AG20443 (cell line): ENCODE results near the gene RDH5.

Experiments
- DNase-seq: peaks from one replicate; pipeline ENCODE4 v3.0.0; 2012; ENCODE audit warnings: low spot score, mixed read lengths

The RDH5 gene

DNA sequence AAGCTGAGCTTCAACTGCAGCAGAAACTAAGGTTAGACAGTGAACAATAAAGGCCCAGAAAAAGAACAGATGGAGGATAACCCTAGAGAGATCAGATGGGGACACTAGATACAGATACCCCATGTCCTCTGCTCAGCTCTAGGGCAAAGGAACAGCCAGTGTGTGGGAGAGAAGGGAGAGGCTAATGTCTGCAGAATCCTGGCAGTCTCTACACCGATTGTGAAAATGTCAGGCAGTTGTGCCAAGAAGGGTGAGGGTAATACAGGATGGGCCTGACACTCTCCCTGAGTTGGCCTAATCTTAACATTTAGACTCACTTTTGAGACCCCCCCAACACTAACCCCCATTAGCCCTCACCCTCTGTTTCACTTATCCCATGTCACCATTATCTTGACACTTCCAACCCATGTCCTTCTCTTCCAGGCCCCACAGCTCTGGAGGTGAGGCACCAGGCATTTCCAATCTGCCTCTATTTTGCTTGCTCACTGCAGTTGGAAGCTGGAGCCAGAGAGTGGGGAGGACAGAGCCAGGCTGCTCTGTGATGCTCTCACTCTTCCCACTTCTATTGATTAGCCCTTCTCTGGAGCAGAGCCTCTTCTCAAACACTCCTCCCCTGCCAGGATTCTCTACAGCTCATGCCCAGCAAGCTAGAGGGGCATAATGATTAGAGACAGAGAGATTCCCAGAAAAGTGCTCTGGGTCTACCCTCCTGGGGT, 7.3 kb upstream of the RDH5 start:
- DNase-seq = no peak

DNA sequence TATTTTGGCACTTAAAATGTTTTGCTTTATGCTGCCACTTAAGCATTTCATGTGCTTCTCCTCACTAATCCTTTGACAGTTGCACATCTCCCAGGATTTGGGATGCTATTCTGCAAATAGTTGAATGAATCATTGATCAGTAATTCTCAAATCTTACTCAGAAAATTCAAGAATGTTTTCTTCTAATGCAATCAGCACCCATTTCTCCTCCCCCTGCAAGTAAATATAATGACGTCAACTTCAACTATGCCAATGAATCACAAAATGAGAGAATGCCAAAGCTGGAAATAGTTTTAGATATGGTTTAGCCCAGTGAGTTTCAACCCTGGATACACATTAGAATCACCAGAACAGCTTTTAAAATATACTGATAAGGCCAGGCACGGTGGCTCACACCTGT, 6.5 kb upstream of the RDH5 start:
- peak; percentile 81 for DNase-seq

DNA sequence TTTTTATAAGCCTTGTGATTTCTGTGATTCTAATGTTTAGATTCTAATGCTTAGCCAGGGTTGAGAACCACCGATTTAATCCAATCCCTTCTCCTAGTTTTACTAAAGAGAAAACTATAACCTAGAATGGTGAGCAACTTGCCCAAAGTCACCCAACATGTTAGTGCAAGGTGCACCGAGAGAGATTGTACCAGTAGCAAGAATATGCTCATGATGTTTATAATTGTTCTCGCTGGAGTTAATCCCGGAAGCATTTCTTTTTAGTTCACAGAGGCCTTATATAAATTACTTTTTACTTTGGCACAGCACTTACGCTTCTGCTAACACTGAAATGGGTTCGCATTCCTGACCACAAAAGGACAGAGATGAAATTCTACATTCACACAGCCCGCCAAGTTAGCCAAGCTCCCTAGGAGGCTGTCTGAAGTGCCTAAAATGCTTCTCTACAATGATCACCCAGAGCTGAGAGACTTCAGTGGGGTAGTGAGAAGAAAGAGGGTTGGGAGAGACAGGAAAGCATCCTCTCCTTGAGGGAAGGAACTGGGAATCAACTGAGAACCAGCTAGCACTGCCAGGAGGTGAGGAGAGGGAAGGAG, 4.9 kb upstream of the RDH5 start:
- no peak for DNase-seq

DNA sequence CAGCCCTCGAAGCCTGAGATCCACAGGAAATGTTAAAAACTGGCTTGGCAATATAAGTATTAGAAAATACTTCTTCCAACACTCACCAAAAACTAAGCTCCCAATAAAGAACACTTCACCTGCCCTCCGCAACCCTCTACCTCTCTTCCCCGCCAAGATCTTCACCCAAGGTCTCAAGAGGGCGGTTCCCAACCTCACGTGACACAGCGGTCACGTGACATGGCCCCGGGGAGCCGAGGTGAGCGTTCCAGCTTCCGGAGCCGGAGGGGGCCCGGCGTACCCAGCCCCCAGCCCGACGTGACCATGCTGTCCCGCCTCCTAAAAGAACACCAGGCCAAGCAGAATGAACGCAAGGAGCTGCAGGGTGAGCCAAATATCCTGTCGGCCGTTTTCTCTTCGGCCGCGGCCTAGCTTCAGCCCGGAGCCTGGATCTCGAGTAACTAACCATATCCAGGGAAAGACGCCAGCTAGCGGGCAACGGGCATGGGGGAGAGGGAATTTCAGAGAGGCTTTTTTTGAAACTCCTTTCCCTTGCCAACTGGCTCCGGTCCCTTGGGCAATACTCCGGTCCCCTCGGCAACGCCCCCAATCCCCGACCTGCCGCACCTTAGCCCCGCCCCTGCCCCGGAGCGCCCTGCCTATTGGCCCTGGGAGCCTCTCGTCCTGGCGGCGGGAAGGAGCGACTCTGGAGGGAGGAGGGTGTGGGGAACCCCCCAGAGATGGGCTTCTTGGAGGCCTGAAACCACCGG, 4.2 kb upstream of the RDH5 start, which contains the start of gene BLOC1S1:
TSS of gene BLOC1S1 (plus strand) at position 214 of the 749 bp plus-strand sequence. CDS start at position 220, 6 bp downstream.
- peak; percentile 92 for DNase-seq

DNA sequence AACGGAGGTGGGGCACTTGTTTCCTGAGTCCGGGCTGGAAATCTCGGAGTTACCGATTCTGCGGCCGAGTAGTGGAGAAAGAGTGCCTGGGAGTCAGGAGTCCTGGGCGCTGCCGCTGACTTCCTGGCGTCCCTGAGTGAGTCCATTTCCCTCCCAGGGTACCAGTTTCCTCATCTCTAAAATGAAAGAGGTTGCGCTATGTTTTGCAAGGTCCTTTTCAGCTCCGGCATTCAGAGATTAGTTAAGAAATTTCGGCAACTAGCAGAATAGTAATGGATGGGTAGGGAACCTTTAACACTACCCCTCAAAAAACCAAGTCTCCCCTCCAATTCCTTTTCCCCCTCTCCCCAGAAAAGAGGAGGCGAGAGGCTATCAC, 3.6 kb upstream of the RDH5 start:
- no peak for DNase-seq

DNA sequence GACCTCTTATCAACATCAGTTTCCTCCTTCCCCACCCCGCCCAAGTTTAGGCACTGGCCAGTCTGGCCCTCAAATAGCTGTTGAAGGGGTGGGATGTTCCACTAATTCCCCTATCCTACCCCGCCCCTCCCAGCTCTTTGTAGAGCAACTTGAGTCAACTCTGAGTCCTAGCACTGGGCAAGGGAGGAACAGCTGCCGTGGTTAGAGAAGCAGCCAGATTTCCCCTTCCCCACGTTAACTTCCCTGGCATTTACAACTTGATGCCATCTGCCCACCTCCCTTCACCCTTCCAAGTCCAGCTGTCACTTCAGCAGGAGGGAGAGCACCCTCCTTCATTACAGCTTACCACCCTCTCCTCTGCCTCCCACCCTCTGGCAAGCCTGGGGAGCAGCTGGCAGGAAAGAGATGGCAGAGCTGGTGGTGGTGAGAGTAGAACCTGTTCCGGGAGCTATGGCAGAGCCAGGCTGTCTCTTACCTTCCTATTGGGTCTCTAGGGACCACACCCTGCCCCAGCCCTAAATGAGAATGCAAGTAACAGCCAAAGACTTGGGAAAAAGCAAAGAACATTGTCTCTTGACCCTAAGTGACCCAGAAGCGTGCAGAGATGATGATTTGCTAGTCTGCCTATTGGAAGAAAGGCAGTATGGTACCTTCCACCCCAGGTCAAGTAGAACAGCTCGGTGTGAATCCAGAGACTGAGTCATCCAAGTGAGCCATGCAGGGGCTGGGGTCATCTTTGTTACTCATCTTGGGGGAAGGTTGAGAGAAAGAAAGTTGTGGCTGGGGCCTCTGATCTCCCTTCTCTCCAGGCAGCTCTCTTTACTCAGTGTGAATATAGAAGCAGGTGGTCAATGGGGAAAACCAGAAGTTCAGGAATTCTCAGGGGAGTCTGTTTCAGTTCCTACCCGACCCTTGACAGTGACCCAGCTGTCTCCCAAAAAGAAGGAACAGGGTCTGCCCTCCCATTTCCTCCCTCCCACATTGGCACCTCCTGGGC, 2.9 kb upstream of the RDH5 start:
- no peak for DNase-seq

DNA sequence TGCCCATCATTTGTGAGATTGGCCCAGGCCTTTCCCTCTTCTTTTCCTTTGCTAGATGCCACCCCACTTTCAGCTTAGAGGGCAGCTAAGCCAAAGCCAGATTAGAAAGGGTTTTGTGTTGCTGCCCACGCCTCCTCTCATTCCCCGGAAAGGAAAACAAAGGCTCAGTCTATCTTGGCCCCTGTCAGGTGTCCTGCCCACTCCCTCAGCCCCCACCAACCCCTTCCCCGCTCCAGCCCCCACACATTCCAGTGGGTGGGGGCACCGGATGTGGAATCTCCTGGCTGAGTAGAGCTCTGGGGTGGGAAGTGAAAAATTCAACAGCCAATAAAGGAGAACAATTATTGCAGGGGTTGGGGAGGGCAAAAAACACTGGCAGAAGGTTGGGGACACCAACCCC, 2.2 kb upstream of the RDH5 start:
- DNase-seq = no peak

DNA sequence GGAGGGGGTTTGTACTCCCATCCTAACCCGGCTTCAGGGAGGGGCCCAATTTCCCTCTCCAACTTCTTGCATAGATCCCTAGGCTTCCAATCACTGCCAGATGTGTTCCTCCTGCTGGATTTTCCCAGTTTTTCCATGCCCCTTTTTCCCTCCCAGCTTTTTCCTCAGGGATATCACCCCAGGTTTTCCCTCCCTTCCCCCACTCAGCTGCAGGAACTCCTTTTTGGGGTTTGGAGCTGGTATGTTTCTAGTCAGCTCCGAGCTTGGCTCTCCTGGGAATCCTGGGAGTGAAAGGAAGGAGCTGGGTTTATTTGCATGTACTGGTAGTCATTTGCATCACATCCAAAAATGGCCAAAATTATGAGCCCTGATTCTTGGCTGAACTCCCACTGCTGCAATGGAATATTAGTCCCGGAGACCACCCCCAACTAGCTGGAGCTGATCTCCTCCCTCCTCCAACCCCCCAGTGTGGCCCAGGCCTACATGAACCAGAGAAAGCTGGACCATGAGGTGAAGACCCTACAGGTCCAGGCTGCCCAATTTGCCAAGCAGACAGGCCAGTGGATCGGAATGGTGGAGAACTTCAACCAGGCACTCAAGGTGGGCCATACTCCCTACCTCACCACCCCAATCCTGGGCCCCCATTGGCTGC, 1.4 kb upstream of the RDH5 start:
- DNase-seq = no peak

DNA sequence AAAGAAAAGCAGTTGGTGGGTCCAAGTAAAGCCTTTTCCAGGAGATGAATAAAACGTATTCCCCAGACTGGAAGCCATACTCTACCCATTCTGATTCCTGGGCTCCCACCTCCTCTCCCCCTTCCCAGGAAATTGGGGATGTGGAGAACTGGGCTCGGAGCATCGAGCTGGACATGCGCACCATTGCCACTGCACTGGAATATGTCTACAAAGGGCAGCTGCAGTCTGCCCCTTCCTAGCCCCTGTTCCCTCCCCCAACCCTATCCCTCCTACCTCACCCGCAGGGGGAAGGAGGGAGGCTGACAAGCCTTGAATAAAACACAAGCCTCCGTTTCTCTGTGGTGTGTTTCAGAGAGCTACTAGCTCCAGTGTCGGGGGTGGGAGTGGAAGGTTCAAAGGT, 822 bp upstream of the RDH5 start:
- no peak for DNase-seq

DNA sequence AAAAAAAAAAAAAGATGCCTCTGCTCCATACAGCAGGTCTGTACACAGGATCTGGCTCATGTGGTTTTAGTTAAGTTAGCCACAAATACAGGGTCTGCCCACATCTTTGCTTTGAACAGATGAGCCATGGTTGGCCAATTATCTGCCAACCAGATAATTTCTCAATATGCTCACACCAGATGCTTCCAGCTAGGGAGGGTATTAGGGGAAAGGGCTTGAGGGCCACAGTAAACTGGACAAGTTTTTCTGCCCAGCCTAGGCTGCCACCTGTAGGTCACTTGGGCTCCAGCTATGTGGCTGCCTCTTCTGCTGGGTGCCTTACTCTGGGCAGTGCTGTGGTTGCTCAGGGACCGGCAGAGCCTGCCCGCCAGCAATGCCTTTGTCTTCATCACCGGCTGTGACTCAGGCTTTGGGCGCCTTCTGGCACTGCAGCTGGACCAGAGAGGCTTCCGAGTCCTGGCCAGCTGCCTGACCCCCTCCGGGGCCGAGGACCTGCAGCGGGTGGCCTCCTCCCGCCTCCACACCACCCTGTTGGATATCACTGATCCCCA, 776 bp downstream of the RDH5 start:
- DNase-seq = peak; percentile 84

DNA sequence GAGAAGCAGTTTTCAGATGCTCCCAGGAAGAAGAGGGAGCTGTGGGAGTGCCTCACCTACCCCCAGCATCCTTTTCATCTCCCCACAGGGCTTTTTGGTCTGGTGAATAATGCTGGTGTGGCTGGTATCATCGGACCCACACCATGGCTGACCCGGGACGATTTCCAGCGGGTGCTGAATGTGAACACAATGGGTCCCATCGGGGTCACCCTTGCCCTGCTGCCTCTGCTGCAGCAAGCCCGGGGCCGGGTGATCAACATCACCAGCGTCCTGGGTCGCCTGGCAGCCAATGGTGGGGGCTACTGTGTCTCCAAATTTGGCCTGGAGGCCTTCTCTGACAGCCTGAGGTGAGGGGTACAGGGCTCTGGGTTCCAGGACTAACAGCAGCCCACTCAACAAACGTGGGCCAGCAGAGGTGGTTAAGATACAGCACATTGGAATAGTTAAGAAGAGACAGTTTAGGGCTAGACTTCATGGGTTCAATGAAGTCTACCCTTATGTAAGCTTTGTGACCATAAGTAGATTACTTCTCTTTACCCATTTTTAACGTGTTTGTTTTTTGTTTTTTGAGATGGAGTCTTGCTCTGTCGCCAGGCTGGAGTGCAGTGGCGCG, 1.5 kb downstream of the RDH5 start:
- no peak for DNase-seq

DNA sequence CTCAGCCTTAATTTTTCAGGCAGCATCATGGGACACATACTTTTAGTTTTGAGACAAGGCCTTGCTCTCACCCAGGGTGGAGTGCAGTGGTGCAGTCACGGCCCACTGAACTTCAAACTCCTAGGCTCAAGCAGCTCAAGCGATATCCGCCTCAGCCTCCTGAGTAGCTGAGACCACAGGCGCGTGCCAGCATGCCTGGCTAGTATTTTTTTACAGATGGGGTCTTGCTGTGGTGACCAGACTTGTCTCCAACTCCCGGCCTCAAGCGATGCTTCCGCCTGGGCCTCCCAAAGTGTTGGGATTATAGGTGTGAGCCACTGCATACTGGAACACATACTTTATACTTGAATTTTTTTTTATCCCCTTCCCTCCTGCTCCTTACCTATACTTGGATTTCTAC, 2.8 kb downstream of the RDH5 start:
- no peak for DNase-seq

DNA sequence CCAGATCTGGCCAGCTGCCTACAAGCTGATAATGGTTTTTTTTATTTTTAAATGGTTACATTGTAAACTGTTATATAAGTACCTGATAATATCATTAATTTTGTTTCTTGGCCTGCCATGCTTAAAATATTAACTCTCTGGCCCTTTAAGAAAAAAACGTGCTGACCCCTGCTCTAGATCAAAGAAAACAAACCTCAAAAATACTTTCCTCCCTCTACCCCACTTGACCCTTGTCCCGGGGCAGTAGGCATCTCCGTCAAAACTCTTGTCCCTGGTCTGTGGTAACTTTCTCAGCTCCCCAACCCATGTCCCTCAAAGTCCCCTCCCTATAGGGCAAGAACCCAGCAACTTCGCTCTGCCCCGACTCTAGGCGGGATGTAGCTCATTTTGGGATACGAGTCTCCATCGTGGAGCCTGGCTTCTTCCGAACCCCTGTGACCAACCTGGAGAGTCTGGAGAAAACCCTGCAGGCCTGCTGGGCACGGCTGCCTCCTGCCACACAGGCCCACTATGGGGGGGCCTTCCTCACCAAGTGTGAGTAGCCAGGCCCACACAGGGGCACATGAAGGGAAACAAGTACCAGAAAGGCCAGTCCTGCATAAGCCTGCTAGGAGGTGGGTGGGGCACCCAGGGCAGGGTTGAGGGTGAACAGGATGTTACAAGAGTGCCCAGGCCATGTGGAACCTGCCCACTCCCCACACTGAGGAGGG, 3.5 kb downstream of the RDH5 start:
- no peak for DNase-seq

DNA sequence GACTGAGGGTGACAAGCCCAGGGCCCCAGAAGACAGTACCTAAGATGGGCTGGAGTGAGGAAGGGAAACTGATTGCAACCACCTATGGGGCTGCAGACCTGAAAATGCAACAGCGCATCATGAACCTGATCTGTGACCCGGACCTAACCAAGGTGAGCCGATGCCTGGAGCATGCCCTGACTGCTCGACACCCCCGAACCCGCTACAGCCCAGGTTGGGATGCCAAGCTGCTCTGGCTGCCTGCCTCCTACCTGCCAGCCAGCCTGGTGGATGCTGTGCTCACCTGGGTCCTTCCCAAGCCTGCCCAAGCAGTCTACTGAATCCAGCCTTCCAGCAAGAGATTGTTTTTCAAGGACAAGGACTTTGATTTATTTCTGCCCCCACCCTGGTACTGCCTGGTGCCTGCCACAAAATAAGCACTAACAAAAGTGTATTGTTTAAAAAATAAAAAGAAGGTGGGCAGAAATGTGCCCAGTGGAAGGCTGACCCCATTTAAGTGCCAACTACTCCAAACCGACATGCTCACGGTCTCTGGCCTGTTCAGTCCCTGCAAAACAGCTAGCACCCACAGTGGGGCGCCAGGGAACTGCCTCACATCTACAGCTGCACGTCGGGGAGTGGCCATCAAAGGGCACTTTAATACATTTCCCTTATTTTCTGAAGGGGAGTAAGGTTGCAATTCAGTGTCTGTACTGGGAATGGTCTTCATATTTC, 4.2 kb downstream of the RDH5 start:
- no peak for DNase-seq

DNA sequence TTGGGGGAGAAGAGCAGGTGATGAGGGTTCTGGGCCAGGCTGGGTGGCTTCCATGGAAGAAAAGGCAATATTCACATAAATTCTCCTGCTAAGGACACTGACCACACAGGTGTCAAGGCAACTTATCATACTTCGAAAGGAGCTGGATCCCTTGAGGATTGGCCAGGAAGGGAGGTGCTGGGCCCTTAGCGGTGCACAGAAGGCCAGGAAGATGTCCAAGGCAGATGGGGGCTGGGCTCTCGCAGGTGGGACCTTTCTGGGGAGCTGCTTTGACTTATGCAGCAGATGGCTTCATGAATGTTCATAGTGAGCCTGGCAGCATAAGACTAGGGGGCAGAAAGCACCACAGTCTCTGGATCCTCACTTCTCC, 4.7 kb downstream of the RDH5 start:
- DNase-seq = no peak

DNA sequence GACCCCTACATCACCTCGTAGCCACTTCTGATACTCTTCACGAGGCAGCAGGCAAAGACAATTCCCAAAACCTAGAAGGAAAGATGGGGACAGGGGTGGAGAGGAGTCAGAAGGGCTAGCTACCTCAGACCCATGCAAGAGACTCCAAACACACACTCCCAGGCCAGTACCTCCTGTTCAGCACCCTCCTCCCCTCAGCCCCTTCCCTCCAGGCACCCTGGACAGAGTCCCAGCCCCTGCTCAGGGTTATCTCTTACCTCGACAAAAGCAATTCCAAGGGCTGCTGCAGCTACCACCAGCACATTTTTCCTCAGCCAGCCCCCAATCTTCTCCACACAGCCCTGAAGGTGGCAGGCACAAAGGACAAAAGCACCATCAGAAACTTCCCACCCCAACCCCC, 5.4 kb downstream of the RDH5 start:
- no peak for DNase-seq

DNA sequence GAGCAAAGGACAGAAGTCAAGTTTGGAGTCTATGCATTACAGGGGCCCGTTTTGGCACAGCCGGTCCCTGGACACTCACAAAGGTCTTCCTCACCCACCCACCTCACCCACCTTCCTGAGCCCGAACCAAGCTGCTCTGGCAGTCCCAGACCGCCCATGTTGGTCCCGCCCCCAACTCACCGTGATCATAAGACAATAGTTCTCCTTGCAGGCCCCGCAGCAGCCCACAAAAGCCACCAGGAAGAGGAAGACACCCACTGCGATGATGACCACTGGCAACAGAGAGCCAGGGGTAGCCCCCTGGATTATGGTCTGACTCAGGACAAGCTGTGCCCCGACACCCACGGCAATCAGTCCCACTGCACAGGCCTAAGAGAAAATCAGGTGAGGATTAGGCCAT, 6.8 kb downstream of the RDH5 start:
- DNase-seq = no peak

DNA sequence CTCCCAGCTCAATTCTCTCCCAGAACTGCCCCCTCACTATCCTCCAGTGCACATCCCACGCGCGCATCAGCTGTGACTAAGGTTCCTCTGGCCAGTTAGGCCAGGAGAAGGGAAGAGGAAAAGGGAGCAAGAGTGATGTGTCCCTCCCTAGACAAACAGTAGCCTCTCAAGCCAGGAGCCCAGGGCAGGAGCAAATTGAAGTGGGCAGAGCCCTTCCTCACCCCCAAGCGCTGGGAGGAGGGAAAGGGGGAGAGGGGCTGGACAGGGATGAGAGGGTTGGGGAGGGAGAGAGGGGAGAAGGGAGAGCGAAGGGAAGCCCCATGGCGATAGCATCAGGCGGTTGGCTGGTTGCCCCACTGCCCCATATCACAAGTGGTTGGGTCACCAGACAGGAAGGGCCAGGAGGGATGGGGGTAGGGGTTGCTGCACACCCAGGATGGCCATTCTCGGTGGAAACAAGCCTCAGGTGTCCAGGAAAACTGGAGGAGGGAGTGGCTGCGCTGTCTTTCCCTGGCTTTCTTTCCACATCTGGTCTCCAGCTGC, 7.5 kb downstream of the RDH5 start:
- no peak for DNase-seq
